Tibial nerve (tissue), 4 donors: Measurements from ENCODE around the gene PTPRC. TPM values are rescaled to one million over a fixed set of nuclear protein-coding genes. Genes with fewer than 3 reads are reported as not detected.

Experiments
- DNase-seq, 2 donors: peaks; one replicate each; pipeline ENCODE4 v3.0.0-alpha.2; 2019; ENCODE audit warnings: low spot score in 2 of 2
- H3K27ac ChIP-seq, 4 donors: fragments of 200-600 bp; sonication (generic) in 3 of 4; one replicate each; pipeline ENCODE4 v1.5.1; 2017 to 2019; ENCODE audit warnings: mild to moderate bottlenecking in 1 of 4
- H3K27me3 ChIP-seq, 2 donors: fragments of 200-600 bp; sonication (generic) in 1 of 2; one replicate each; pipeline versions ENCODE4 v1.5.1 to v1.6.0; 2017 to 2019
- H3K36me3 ChIP-seq, 3 donors: fragments of 200-600 bp; sonication (generic); one replicate each; pipeline ENCODE4 v1.5.1; 2018 to 2019
- H3K4me1 ChIP-seq, 4 donors: fragments of 200-600 bp; sonication (generic) in 3 of 4; one replicate each; pipeline ENCODE4 v1.5.1; 2017 to 2019
- H3K4me3 ChIP-seq, 4 donors: fragments of 200-600 bp; sonication (generic) in 3 of 4; one replicate each; pipeline ENCODE4 v1.5.1; 2017 to 2019; ENCODE audit warnings: mild to moderate bottlenecking in 1 of 4, moderate library complexity in 1 of 4
- H3K9me3 ChIP-seq, 4 donors: fragments of 200-600 bp; sonication (generic) in 3 of 4; one replicate each; pipeline ENCODE4 v1.5.1; 2017 to 2019
- EP300 ChIP-seq, 2 donors: sonication (generic); formaldehyde crosslinking; IDR thresholded peaks; one replicate each; pipeline ENCODE4 v1.6.1; 2017; ENCODE audit warnings: antibody characterized with exemption in 2 of 2, mild to moderate bottlenecking in 1 of 2
- POLR2A ChIP-seq, 2 donors: fragments of 450-650 bp; IDR thresholded peaks; one replicate each; pipeline ENCODE4 v1.6.1; 2017; ENCODE audit warnings: antibody characterized with exemption in 2 of 2, mild to moderate bottlenecking in 2 of 2, moderate library complexity in 2 of 2
- WGBS, 2 donors: methylation state at CpG; one replicate each; pipeline ENCODE4 v1.1.5; 2018; 5-methylcytosine and 5-hydroxymethylcytosine counted together
- total RNA-seq, 4 donors: library from RNA; depleted of rRNA; stranded (reverse); fragments of >200 nt; gene quantifications; one replicate each; pipeline ENCODE4 v1.1.0, GENCODE V29; 2016
- TF ChIP-seq, protein P1 (sequence below), 5 experiments: fragments of 200-600 bp in 3 of 5; fragments of 450-650 bp in 2 of 5; sonication (generic) in 3 of 5; IDR thresholded peaks; one replicate each; pipeline ENCODE4 v1.5.1; 2016 to 2019; ENCODE audit warnings: antibody characterized with exemption in 5 of 5, mild to moderate bottlenecking in 3 of 5, moderate library complexity in 2 of 5

Gene PTPRC
- total RNA-seq, 4 donors from 2014 or later, result 10.3 to 16.5 (median 13.6) TPM

DNA sequence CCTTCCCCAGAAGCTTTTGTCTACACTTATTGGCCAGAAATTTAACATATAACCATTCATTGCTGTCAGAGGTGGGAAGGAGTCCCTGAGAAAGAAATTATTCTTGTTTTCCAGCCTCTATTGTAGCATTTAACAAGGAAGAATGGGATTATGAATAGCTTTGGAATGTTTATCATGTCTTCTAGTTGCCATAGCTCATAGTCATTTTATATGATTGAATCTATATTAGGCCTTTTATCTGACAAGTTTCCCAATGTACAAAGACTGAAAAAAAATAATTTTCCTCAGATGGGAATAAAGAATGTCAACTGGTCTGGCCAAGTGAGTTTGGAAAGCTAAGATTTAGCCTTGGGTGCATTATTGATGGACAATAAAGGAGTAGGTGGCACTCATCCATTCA lies 28.3 kb downstream of the PTPRC start:
- Histone ChIP-seq H3K9me3 (no peaks in the 10 kb centered on the region), H3K27ac (no peak overlapping the region), H3K4me1 (peaks cover 0 to 7% (median 0%) of the 10 kb centered on the region in 4 donors), H3K27me3 (no peaks in the 10 kb centered on the region), H3K4me3 (no peak overlapping the region), H3K36me3 (no peaks in the 10 kb centered on the region)
- TF ChIP-seq, protein P1, sequence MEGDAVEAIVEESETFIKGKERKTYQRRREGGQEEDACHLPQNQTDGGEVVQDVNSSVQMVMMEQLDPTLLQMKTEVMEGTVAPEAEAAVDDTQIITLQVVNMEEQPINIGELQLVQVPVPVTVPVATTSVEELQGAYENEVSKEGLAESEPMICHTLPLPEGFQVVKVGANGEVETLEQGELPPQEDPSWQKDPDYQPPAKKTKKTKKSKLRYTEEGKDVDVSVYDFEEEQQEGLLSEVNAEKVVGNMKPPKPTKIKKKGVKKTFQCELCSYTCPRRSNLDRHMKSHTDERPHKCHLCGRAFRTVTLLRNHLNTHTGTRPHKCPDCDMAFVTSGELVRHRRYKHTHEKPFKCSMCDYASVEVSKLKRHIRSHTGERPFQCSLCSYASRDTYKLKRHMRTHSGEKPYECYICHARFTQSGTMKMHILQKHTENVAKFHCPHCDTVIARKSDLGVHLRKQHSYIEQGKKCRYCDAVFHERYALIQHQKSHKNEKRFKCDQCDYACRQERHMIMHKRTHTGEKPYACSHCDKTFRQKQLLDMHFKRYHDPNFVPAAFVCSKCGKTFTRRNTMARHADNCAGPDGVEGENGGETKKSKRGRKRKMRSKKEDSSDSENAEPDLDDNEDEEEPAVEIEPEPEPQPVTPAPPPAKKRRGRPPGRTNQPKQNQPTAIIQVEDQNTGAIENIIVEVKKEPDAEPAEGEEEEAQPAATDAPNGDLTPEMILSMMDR (IDR thresholded peaks at IDR 0.05), result no peak
- no peak for TF ChIP-seq EP300 (IDR thresholded peaks at IDR 0.05)
- no peak for TF ChIP-seq POLR2A (IDR thresholded peaks at IDR 0.05)
- DNase-seq, result no peak

DNA sequence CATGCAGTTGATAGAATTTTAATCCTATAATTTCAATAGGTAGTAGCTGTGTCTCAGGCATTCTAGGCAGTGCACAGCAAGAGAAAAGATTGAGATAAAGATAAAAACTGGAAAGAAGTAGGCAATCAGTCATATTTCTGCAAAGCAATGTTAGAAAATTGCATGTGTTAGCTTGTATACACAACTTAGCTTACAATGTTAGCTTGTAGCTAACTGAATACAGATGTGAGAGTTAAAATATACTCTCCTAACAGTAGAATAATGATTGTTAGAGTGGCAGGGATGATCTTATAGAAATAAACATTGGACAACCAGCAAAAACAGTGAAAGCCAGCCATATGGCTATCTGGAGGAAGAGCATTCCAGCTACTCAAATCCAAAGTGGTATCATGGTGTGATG lies 29.0 kb downstream of the PTPRC start:
- TF ChIP-seq EP300 (IDR thresholded peaks at IDR 0.05) (no peak), POLR2A (IDR thresholded peaks at IDR 0.05) (no peak)
- TF ChIP-seq, protein P1 (IDR thresholded peaks at IDR 0.05), result no peak
- H3K36me3 ChIP-seq, result no peaks in the 10 kb centered on the region
- H3K9me3 ChIP-seq, result no peaks in the 10 kb centered on the region
- DNase-seq, result no peak
- peaks cover 0 to 7% (median 0%) of the 10 kb centered on the region in 4 donors for H3K4me1 ChIP-seq
- no peak overlapping the region for H3K4me3 ChIP-seq
- H3K27ac ChIP-seq, result no peak overlapping the region
- no peaks in the 10 kb centered on the region for H3K27me3 ChIP-seq

DNA sequence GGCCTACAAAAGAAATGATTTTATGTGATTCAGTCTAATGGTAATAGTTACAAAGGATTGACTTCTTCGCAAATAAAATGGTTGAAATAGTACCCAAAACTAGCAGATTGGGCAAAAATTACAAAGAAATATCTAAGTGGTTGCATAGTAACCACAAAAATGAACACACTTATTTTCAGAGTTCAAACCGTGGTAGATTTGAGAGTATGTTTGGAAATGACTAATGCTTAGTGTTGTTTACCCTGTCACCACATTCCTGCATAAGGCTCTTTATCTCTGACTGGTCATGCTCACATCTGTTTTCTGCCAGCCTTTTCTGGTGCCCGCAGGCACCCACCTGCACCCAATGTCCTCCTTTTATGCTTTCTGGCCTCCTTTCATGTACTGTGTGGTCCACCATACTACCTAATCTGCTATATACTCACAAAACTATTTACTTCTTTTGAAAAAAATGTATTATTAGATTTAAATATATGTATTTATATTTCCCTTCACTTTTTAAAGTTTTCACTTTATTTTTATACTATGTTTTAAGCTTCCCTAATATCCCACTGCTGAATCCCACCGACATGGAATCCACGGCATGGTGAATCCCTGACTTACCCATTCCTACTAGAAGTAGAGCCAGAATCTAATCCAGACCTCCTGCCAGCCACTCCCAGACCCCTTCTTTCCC lies 30.3 kb downstream of the PTPRC start:
- no peak overlapping the region for H3K4me3 ChIP-seq
- WGBS, 2 donors, result 76 to 83% methylated on average over 5 of the region's 5 CpGs
- H3K4me1 ChIP-seq, result peaks cover 0 to 7% (median 0%) of the 10 kb centered on the region in 4 donors
- H3K27me3 ChIP-seq, result no peaks in the 10 kb centered on the region
- H3K9me3 ChIP-seq, result no peaks in the 10 kb centered on the region
- H3K27ac ChIP-seq, result no peak overlapping the region
- no peak for DNase-seq
- TF ChIP-seq POLR2A (IDR thresholded peaks at IDR 0.05) (no peak), EP300 (IDR thresholded peaks at IDR 0.05) (no peak)
- TF ChIP-seq, protein P1 (IDR thresholded peaks at IDR 0.05), result no peak
- no peaks in the 10 kb centered on the region for H3K36me3 ChIP-seq

DNA sequence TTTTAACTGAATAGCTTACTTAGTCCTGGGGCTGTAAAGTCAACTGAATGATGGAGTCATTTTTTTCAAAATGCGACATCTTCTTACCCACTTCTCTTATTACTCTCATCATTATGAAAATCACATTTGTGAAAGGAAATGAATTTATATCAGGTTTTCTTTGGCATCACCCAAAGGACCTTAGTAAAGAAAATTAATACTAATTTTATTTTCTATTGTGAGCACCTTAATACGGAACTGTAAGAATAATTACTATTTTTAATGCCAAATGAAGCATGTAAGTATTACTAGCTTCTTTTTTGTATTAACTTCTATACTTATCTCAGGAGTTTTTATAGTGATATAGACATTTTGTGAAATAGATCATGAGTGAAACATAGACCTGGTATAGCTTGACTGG lies 30.9 kb downstream of the PTPRC start:
- 92 to 97% methylated on average over 2 of the region's 2 CpGs for WGBS, 2 donors
- Histone ChIP-seq H3K9me3 (no peaks in the 10 kb centered on the region), H3K4me1 (peaks cover 0 to 7% (median 0%) of the 10 kb centered on the region in 4 donors), H3K36me3 (no peaks in the 10 kb centered on the region), H3K27me3 (no peaks in the 10 kb centered on the region), H3K4me3 (no peak overlapping the region), H3K27ac (no peak overlapping the region)
- DNase-seq, result no peak
- TF ChIP-seq, protein P1 (IDR thresholded peaks at IDR 0.05), result no peak
- TF ChIP-seq EP300 (IDR thresholded peaks at IDR 0.05), result no peak
- TF ChIP-seq POLR2A (IDR thresholded peaks at IDR 0.05), result no peak

DNA sequence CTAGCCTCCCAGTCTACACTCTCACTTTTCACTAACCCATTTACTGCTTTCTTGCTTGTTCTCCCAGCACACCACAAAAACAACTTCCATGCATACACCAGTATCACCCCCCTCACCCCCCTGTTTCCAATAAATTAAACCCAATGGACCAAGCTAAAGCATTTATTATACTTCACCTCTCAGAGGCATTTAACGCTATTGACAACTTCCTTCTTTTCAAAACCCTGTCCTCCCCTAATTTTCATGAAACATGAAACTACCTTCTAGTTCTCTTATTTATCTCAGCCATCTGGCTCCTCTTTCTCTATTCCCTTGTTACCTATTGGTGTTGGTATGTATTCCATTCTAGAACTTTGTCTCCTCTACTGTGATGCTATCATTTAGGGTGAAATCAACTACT lies 32.3 kb downstream of the PTPRC start:
- H3K9me3 ChIP-seq, result no peaks in the 10 kb centered on the region
- no peak overlapping the region for H3K4me3 ChIP-seq

More for the DNA sequence above, 32.3 kb downstream of the PTPRC start:
- Histone ChIP-seq H3K27ac (no peak overlapping the region), H3K27me3 (no peaks in the 10 kb centered on the region), H3K36me3 (no peaks in the 10 kb centered on the region), H3K4me1 (peaks cover 0 to 7% (median 0%) of the 10 kb centered on the region in 4 donors)
- no peak for TF ChIP-seq POLR2A (IDR thresholded peaks at IDR 0.05)
- TF ChIP-seq EP300 (IDR thresholded peaks at IDR 0.05), result no peak
- TF ChIP-seq, protein P1 (IDR thresholded peaks at IDR 0.05), result no peak
- no peak for DNase-seq
- 38 to 47% methylated on average over 1 of the region's 1 CpG for WGBS, 2 donors
